ENCODE data around the gene SKIDA1.
A peak's percentile ranks its signal among the peaks of the same experiment; 100 is the strongest.

The SKIDA1 gene

GRCh38 chr10:21528236-21529031, 3.0 kb upstream of the SKIDA1 start:
- no peak for DNase-seq (ENCODE audit: low read depth)

GRCh38 chr10:21527598-21528235, 2.2 kb upstream of the SKIDA1 start:
- DNase-seq (ENCODE audit: low read depth) = no peak

- peak; percentile 19 for DNase-seq (ENCODE audit: low read depth)
These were observed 1.5 kb upstream of the SKIDA1 start for GRCh38 chr10:21526860-21527597.

DNA sequence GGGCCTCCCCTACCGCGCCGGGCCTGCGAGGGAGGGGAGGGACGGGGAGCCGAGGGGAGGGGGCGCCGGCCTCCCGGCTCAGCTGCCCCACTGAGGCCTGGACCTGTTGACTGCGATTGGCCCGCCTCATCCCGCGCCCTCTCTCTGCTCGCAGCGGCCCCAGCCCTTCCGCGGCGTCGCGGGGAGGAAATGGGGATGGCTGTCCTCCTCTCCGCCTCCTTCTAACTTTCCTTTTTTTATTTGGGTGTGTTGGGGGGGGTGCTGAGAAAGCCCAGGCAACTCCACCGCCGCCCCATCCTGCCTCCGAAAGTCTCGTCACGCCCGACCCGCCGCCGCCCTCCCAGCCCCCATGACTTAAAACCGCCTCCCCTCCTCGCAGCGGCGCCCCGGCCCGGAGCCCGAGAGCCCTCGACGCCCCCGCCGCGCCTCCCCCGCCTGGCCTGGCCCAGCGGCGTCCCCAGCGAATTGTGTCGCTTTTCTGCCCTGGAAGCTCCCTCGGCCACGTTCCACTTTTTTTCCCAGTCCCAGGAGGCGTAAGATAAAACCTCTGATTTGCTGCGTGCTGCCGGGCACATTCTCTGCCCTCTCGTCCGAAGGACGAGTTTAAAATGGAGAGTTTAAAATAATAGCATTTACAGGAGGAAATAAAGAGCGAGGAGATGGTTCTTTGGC, 842 bp upstream of the SKIDA1 start:
- peak; percentile 45 for DNase-seq (ENCODE audit: low read depth)

- DNase-seq (ENCODE audit: low read depth) = no peak
These were observed 736 bp downstream of the SKIDA1 start for GRCh38 chr10:21524526-21525366.

GRCh38 chr10:21524131-21524525, 1.4 kb downstream of the SKIDA1 start:
- DNase-seq (ENCODE audit: low read depth) = no peak

DNA sequence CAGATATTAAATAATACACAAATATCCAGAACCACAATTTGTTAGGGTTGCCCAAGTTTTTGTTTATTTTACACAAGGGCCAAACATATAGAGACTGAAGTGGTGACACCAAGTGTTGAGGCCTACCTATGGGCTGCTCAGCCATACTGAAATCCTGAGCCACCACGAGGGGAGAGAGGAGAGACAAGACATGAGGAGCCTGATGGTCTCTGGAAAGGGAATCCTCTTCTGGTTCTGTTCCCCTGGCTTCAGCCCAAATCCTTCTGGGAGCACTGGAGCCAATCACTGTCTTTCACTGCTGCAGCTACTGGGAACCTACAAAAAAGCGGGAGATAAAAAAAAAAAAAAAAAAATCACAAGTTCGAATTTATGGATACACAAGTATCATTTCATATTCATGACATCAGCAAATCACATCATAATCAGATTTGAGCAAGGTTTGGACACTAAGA, 1.9 kb downstream of the SKIDA1 start:
- no peak for DNase-seq (ENCODE audit: low read depth)

DNA sequence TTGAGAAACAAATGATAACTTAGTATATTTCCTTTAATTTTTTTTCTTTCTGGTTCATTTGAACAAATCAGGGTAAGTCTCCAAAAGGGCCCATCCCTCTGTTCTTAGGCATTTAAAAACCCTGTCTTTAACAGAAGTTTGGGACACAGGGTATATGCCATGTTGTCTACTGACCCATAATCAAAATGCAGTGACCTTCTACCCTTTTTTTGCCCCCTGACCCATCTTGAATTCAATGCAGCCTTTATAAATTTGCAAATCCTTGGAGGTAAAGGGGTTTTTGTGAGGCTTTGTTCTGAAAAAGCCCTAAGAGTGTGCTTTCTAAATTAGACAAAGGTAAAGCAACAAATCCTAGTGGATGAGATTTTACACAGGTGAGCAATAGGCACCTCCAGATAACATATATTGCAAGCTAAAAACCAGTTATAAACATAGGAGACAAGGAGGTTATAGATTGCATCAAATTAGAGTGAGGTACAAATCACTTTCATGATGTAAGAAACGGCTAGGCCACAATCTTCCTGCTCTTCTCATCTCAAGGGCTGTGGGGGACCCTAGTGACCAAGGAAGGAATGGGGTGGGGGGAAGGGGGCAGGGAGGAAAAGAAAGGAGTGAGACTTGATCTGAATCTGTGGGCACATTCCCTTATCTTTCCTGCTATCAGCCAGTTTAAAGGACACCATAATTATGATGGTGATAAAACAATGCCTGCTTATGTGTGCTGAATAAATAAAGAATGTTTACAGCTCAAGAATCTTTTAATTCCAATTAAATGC, 2.7 kb downstream of the SKIDA1 start:
- no peak for DNase-seq (ENCODE audit: low read depth)

- no peak for DNase-seq (ENCODE audit: low read depth)
These were observed 3.5 kb downstream of the SKIDA1 start for GRCh38 chr10:21521751-21522533.

GRCh38 chr10:21520949-21521348, 4.5 kb downstream of the SKIDA1 start:
- DNase-seq (ENCODE audit: low read depth) = no peak

GRCh38 chr10:21520509-21520908, 5.0 kb downstream of the SKIDA1 start:
- DNase-seq (ENCODE audit: low read depth) = no peak

DNA sequence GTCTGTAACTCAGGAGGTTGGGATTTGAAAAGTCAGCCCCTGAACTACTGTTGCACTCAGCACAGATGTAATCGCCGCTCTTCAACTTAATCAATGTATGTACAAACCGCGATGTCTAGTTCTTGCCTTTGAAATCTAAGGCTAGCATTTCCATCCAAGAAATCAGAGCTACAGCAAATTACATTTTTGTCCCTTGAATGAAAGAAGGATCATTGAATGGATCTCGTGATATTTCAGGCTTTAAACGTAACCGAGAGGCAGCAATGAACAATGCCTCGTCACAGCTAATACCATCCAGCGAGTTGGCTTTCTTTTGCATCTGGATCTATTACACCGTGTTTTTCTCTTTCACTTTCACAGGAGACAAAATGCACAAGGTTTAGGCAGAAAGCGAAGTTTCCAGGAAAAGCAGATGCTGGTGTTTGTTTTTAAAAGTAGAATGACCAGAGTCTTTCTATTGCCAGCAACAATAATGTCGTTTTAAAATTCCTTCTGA, 5.5 kb downstream of the SKIDA1 start:
- DNase-seq (ENCODE audit: low read depth) = no peak

DNA sequence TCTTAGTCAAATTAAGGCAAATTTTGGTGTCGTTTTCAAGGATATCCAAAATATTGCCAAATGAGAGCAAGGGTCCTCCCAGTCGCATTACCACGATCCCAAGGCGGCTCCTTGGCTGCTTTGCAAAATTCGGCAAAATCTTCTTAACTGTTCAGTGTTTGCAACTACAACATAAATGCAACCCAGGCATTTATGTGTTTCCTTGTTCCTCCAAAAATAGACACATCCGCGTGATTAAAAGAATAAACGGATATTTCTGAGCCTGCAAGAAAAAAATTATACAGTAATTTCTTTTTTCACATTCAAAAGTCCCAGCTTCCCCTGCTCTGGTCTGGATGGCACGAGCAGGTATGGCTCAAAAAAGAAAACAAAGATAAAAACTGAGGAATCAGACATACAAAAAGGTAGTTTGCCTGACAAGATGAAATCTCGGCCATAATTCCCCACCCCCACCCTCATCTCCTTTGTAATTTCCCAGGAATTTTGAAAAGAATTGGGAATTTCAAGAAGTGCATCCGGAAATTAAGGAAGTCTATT, 6.0 kb downstream of the SKIDA1 start:
- no peak for DNase-seq (ENCODE audit: low read depth)

GRCh38 chr10:21518641-21519396, 6.7 kb downstream of the SKIDA1 start:
- no peak for DNase-seq (ENCODE audit: low read depth)

DNA sequence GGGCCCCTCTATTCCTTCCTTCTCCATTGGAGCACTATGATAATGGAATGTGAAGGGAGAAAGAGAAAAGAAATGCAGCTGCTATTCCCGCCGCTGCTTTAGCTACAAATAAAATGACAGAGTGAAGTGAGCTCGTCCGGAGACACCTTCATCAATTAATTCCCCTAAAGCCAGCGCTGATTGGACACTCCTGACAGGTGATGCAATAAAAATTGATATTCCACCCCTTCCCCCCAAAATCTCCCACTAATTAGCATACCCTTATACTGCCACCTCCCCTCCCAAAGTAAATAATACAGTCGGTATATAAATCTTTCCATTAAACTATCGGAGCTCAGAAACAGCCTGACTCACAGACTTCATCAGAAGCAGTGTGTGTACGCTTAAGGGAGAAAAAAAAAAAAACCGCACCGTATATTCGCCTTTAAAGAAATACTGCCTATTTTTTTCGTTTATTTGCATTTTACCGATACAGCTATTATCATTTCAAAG, 7.3 kb downstream of the SKIDA1 start:
- DNase-seq (ENCODE audit: low read depth) = no peak

GRCh38 chr10:21517134-21518031, 8.1 kb downstream of the SKIDA1 start:
- no peak for DNase-seq (ENCODE audit: low read depth)

All from stimulated activated CD8-positive, alpha-beta memory T cell treated with anti-CD3 and anti-CD28 coated beads, Interleukin-4, amount 100 ng/mL, for 24 hours (primary cell).